GM23248 (cell line): Measurements from ENCODE around the gene NIF3L1. TPM values are rescaled to one million over a fixed set of nuclear protein-coding genes. Genes with fewer than 3 reads are reported as not detected.
A peak's percentile ranks its signal among the peaks of the same experiment; 100 is the strongest.

Experiments used
- DNase-seq: peaks from one replicate; pipeline ENCODE4 v3.0.0-alpha.2; 2015
- H2AFZ ChIP-seq: fragments of 200-600 bp; sonication (generic); 2 replicates; pipeline ENCODE4 v1.6.1; 2016; ENCODE audit warnings: antibody characterized with exemption
- H3F3A ChIP-seq: fragments of 200-600 bp; sonication (generic); 2 replicates; pipeline ENCODE4 v1.6.1; 2016; ENCODE audit warnings: mild to moderate bottlenecking, antibody characterized with exemption, mixed run types; ENCODE audit not compliant: insufficient read depth
- H3K27ac ChIP-seq: fragments of 200-600 bp; sonication (generic); 2 replicates; pipeline ENCODE4 v1.5.1; 2016; ENCODE audit warnings: mild to moderate bottlenecking
- H3K27me3 ChIP-seq: fragments of 200-600 bp; sonication (generic); replicated peaks from 2 replicates; pipeline ENCODE4 v1.6.1; 2016; ENCODE audit warnings: mild to moderate bottlenecking; ENCODE audit not compliant: insufficient read depth
- H3K36me3 ChIP-seq: fragments of 200-600 bp; sonication (generic); 2 replicates; pipeline ENCODE4 v1.6.1; 2016; ENCODE audit warnings: low read depth, mild to moderate bottlenecking
- H3K4me1 ChIP-seq: fragments of 200-600 bp; sonication (generic); 2 replicates; pipeline ENCODE4 v1.6.1; 2016; ENCODE audit warnings: mild to moderate bottlenecking; ENCODE audit not compliant: insufficient read depth
- H3K4me2 ChIP-seq: fragments of 200-600 bp; sonication (generic); one replicate; pipeline ENCODE4 v1.6.1; 2016; ENCODE audit warnings: mild to moderate bottlenecking; ENCODE audit not compliant: unreplicated experiment
- H3K4me3 ChIP-seq: fragments of 200-600 bp; sonication (generic); 2 replicates; pipeline ENCODE4 v1.5.1; 2016; ENCODE audit warnings: mild to moderate bottlenecking
- H3K79me2 ChIP-seq: fragments of 200-600 bp; sonication (generic); 2 replicates; pipeline ENCODE4 v1.6.1; 2016; ENCODE audit warnings: mild to moderate bottlenecking; ENCODE audit not compliant: insufficient read depth
- H3K9ac ChIP-seq: fragments of 200-600 bp; sonication (generic); 2 replicates; pipeline ENCODE4 v1.6.1; 2016; ENCODE audit warnings: mild to moderate bottlenecking
- H3K9me2 ChIP-seq: fragments of 200-600 bp; sonication (generic); 2 replicates; pipeline ENCODE4 v1.6.1; 2016; ENCODE audit warnings: mixed run types, mild to moderate bottlenecking, moderate library complexity; ENCODE audit not compliant: insufficient read depth
- H3K9me3 ChIP-seq: fragments of 200-600 bp; sonication (generic); one replicate; pipeline ENCODE4 v1.6.1; 2017; ENCODE audit warnings: low read depth
- H4K20me1 ChIP-seq: fragments of 200-600 bp; sonication (generic); 2 replicates; pipeline ENCODE4 v1.6.0; 2016; ENCODE audit not compliant: insufficient read depth
- EZH2 ChIP-seq: fragments of 200-600 bp; sonication (generic); IDR thresholded peaks from 2 replicates; pipeline ENCODE4 v1.6.1; 2018; ENCODE audit warnings: antibody characterized with exemption, mild to moderate bottlenecking; ENCODE audit not compliant: insufficient read depth, poor library complexity, severe bottlenecking
- EZH2phosphoT487 ChIP-seq: fragments of 200-600 bp; sonication (generic); IDR thresholded peaks from 2 replicates; pipeline ENCODE4 v1.6.1; 2018; ENCODE audit warnings: antibody characterized with exemption, moderate library complexity, mild to moderate bottlenecking, low read depth; ENCODE audit not compliant: insufficient read depth
- WGBS, 2 experiments: methylation state at CpG; one replicate each; pipeline ENCODE4 v1.1.6; 2015 to 2017; ENCODE audit warnings: low lambda C conversion rate in 2 of 2, low coverage in 1 of 2; ENCODE audit errors: missing lambda C conversion rate in 2 of 2; 5-methylcytosine and 5-hydroxymethylcytosine counted together
- in situ Hi-C: fragments of 300-500 bp; cut with MboI; formaldehyde crosslinking; loops from 2 replicates; pipeline ENCODE4 v1.15.0; 2020
- polyA plus RNA-seq: library from polyadenylated mRNA; unstranded; fragments of >200 nt; fragmentation: Nextera tagmentation; extraction: Ambion mirVana; gene quantifications from 2 replicates; pipeline ENCODE4 v1.2.1, GENCODE V29; 2016
- total RNA-seq: library from RNA; depleted of rRNA; stranded (reverse); fragments of >200 nt; shearing (Covaris generic); gene quantifications from 2 replicates; pipeline ENCODE4 v1.2.3, GENCODE V29; 2014

The NIF3L1 gene
- total and polyA plus RNA-seq, 2 experiments from 2014 or later = 21.5 to 26.7 TPM

DNA sequence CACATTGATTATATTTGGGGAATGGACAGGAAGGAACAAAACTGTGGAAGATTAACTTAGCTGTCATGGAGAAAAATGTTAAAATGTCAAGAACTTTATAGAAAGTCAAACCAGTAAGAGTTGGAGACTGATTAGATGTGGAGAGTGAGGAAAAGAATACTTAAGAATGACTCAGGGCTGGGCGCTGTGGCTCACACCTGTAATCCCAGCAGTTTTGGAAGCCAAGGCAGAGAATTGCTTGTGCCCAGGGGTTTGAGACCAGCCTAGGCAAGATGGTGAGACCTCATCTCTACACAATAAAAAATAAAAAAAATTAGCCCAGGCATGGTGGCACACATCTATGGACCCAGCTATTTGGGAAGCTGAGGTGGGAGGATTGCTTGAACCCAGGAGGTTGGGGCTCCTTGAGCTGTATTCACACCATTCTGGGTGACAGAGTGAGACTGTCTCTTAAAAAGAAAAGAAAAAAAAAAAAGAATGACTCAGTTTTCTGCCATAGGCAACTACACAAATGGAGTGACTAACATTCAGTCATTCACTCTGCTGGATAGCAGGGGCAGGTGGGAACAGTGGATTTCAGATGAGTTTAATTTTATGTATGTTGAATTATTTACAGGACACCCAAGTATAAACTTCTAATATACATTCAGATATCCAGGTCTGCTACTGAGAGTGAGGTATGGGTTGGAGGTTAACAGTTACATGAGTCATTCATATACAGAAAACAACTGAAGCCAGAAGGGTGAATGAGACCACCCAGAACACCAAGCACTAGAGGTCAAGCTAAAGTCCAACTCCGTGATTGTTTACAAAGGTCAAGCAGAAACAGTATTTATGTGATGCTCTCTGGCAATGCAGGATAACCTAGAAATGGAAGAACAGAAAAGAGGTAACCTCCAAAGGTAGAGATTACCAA is 40.4 kb downstream of the NIF3L1 start:
- H3K9me3 ChIP-seq = no peaks in the 10 kb centered on the region
- H3K27me3 ChIP-seq = no peaks in the 10 kb centered on the region
- H3K36me3 ChIP-seq = peaks cover 32% of the 10 kb centered on the region
- no peaks in the 10 kb centered on the region for H3K4me1 ChIP-seq
- H4K20me1 ChIP-seq = no peaks in the 10 kb centered on the region
- no peak overlapping the region for H3K4me2 ChIP-seq
- H3K79me2 ChIP-seq = no peaks in the 10 kb centered on the region
- no peaks in the 10 kb centered on the region for H3K9me2 ChIP-seq
- H3K4me3 ChIP-seq = no peak overlapping the region
- 0 out of 2 replicates have a peak, but pooled peaks cover 4% of the 10 kb centered on the region for H3F3A ChIP-seq
- TF ChIP-seq EZH2 = no peak
- no peak for TF ChIP-seq EZH2phosphoT487
- no peak overlapping the region for H3K27ac ChIP-seq
- DNase-seq = peak; percentile 55
- in situ Hi-C loops = no loop called here
- 87 to 88% methylated on average over 2 of the region's 2 CpGs for WGBS, 2 experiments
- no peak overlapping the region for H2AFZ ChIP-seq
- H3K9ac ChIP-seq = no peak overlapping the region

DNA sequence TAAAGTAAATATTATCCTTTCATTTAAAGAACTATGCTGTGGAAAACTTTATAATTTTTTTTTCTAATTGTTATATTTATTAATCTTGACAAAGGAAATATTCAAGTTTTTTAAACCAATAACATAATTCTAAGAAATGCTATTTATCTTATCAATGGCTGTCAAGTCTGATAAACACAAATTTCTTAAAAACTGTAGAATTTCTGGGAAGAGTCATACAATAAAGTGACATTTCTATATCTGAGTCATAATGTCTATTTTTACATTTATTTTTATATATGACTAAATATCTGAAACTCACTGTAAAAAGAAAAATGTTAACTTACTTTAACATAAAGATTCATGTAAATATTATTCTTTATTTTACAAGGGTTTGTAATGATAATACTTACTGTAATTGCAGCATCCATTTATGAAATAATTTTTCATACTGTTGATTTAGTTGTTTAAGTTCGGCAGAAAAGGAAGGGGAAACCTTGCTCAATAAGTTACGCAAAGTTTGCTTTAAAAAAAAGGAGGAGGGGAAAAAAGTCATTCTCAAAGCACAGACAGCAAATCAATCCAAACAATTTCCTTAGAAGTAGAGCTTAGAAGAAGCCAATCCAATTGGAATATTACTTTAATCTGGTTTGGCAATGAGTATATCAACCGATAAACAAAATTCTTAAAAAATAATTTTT is 41.9 kb downstream of the NIF3L1 start:
- H3K36me3 ChIP-seq = peaks cover 40% of the 10 kb centered on the region
- H3K79me2 ChIP-seq = no peaks in the 10 kb centered on the region
- no peaks in the 10 kb centered on the region for H4K20me1 ChIP-seq
- TF ChIP-seq EZH2 (no peak), EZH2phosphoT487 (no peak)
- in situ Hi-C loops = no loop called here
- no peak overlapping the region for H3K27ac ChIP-seq
- 0 out of 2 replicates have a peak, but pooled peaks cover 4% of the 10 kb centered on the region for H3F3A ChIP-seq
- H3K9me3 ChIP-seq = no peaks in the 10 kb centered on the region
- no peaks in the 10 kb centered on the region for H3K27me3 ChIP-seq
- no peak overlapping the region for H3K9ac ChIP-seq
- no peak overlapping the region for H2AFZ ChIP-seq
- no peak for DNase-seq
- H3K4me1 ChIP-seq = no peaks in the 10 kb centered on the region
- WGBS, 2 experiments = 92 to 95% methylated on average over 3 of the region's 3 CpGs
- no peak overlapping the region for H3K4me2 ChIP-seq
- H3K4me3 ChIP-seq = no peak overlapping the region
- no peaks in the 10 kb centered on the region for H3K9me2 ChIP-seq

DNA sequence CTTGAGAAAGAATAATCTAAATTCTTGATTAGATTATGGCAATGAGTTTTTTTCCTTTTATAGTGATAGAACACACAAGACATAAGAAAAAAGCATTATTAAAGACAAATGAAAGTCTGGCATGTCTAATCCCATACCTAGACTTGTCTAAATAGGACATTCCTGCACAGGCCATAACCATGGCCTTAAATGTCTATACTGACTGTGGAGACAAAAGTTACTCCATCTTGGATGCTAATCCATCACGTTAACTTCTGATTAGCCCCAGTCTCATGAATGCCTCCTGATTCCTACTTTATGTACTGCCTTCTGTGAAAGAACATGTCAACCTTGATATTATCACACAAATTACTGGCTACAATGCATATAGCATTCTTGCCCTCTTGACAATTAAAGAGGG is 50.7 kb downstream of the NIF3L1 start:
- Histone ChIP-seq H3K4me2 (no peak overlapping the region), H3F3A (peaks cover 8% of the 10 kb centered on the region), H3K36me3 (peaks cover 48% of the 10 kb centered on the region), H3K9ac (no peak overlapping the region), H4K20me1 (no peaks in the 10 kb centered on the region), H3K9me2 (no peaks in the 10 kb centered on the region), H3K4me1 (peaks cover 14% of the 10 kb centered on the region), H3K79me2 (no peaks in the 10 kb centered on the region), H3K4me3 (no peak overlapping the region), H3K27ac (no peak overlapping the region), H3K27me3 (no peaks in the 10 kb centered on the region), H3K9me3 (no peaks in the 10 kb centered on the region), H2AFZ (no peak overlapping the region)
- DNase-seq = no peak
- 100% methylated on average over 1 of the region's 1 CpG for WGBS, 2 experiments
- TF ChIP-seq EZH2phosphoT487 = no peak
- no peak for TF ChIP-seq EZH2
- in situ Hi-C loops = no loop called here

DNA sequence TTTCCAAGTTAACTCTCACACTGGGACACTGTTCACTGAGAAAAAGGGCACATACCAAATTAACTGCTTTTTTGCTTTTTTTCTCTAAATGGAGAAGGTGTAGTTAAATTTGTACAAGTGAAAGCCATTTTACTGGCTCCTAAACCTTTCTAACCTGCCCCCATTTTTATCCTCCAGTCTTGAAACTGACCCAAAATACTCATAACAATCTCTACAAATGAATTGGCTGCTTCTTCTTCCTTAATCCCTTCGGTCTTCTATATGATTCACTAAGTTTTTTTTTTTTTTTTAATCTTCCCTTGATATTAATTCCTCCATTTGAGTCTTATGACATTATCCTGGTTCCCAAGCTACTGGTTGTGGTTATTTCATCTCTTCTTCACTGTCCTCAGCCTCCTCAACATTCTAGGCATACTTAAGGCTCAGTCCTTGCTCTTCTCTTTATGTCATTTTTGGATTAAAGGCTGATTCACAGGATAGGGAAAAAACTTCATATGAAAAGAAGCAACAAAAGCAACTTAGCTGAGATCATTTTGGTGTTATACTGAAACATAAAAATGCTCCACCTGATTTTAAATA is 54.4 kb downstream of the NIF3L1 start:
- peaks cover 37% of the 10 kb centered on the region for H3K36me3 ChIP-seq
- WGBS, 2 experiments = 83 to 96% methylated on average over 1 of the region's 1 CpG

More for the DNA sequence above, 54.4 kb downstream of the NIF3L1 start:
- peak overlapping the region; percentile 70; the same call in 1 of the 2 replicates for H3K27ac ChIP-seq
- no peak overlapping the region for H2AFZ ChIP-seq
- H3K4me3 ChIP-seq = no peak overlapping the region
- in situ Hi-C loops = no loop called here
- H3K4me1 ChIP-seq = peaks cover 24% of the 10 kb centered on the region
- H3F3A ChIP-seq = peaks cover 33% of the 10 kb centered on the region
- no peak overlapping the region for H3K4me2 ChIP-seq
- H3K9ac ChIP-seq = no peak overlapping the region
- H3K27me3 ChIP-seq = no peaks in the 10 kb centered on the region
- H3K9me3 ChIP-seq = no peaks in the 10 kb centered on the region
- no peaks in the 10 kb centered on the region for H3K79me2 ChIP-seq
- H4K20me1 ChIP-seq = no peaks in the 10 kb centered on the region
- no peaks in the 10 kb centered on the region for H3K9me2 ChIP-seq
- DNase-seq = peak; percentile 30
- no peak for TF ChIP-seq EZH2phosphoT487
- TF ChIP-seq EZH2 = no peak
